Naive thymus-derived CD4-positive, alpha-beta T cell (primary cell): ENCODE measurements around the gene PDGFC. TPM values are rescaled to one million over a fixed set of nuclear protein-coding genes. Genes with fewer than 3 reads are reported as not detected.

Experiments
- ATAC-seq: fragments of 150-1000 bp; cut with Tn5 transposase; 2 replicates; pipeline ENCODE4 v1.10.0; 2021; ENCODE audit warnings: mild to moderate bottlenecking, moderate library complexity
- CTCF ChIA-PET: fragments of 350-600 bp; sonication (Branson Sonifier 250); formaldehyde crosslinking; loops from one replicate; lab custom pipeline; 2021; ENCODE audit warnings: antibody characterized with exemption; lab: Charles Lee
- POLR2A ChIA-PET: fragments of 350-600 bp; sonication (Branson Sonifier 250); formaldehyde crosslinking; loops from one replicate; lab custom pipeline; 2021; ENCODE audit warnings: antibody characterized with exemption, inconsistent platforms; lab: Charles Lee
- DNase-seq, 9 donors: peaks; one replicate each; pipeline versions ENCODE4 v3.0.0 to v3.0.0-alpha.2; 2020 to 2022; ENCODE audit warnings: mixed read lengths in 1 of 9
- H3K27ac ChIP-seq: one replicate; pipeline ENCODE4 v1.7.0; 2013; ENCODE audit warnings: mild to moderate bottlenecking, low read depth, low read length, moderate library complexity
- H3K27me3 ChIP-seq, 2 donors: one replicate each; pipeline ENCODE4 v1.7.0; 2013; ENCODE audit warnings: low read length in 2 of 2, mild to moderate bottlenecking in 2 of 2, moderate library complexity in 2 of 2; ENCODE audit not compliant: control insufficient read depth in 2 of 2, insufficient read depth in 2 of 2
- H3K36me3 ChIP-seq, 3 experiments: 1 replicate in 2 of 3; 2 replicates in 1 of 3; pipeline ENCODE4 v1.7.0; 2013; ENCODE audit warnings: low read length in 3 of 3, mild to moderate bottlenecking in 3 of 3, moderate library complexity in 1 of 3; ENCODE audit not compliant: insufficient read depth in 3 of 3, control insufficient read depth in 2 of 3
- H3K4me1 ChIP-seq, 2 donors: one replicate each; pipeline ENCODE4 v1.7.0; 2013; ENCODE audit warnings: low read length in 2 of 2, mild to moderate bottlenecking in 2 of 2, moderate library complexity in 1 of 2; ENCODE audit not compliant: control insufficient read depth in 2 of 2, insufficient read depth in 2 of 2
- H3K4me3 ChIP-seq: 2 replicates; pipeline ENCODE4 v1.7.0; 2013; ENCODE audit warnings: mild to moderate bottlenecking, low read length
- H3K9me3 ChIP-seq, 3 experiments: 1 replicate in 2 of 3; 2 replicates in 1 of 3; pipeline ENCODE4 v1.7.0; 2013; ENCODE audit warnings: low read length in 3 of 3; ENCODE audit not compliant: control insufficient read depth in 2 of 3
- H3K27ac Mint-ChIP-seq, 9 donors: one replicate each; pipeline ENCODE4 v1.8.0; 2020 to 2022; ENCODE audit warnings: mixed read lengths in 9 of 9, mild to moderate bottlenecking in 8 of 9, moderate library complexity in 5 of 9, inconsistent platforms in 2 of 9
- H3K27me3 Mint-ChIP-seq, 5 donors: one replicate each; pipeline ENCODE4 v1.8.0; 2021 to 2022; ENCODE audit warnings: mixed read lengths in 5 of 5, mild to moderate bottlenecking in 1 of 5
- H3K36me3 Mint-ChIP-seq, 5 donors: one replicate each; pipeline ENCODE4 v1.8.0; 2020 to 2022; ENCODE audit warnings: mixed read lengths in 5 of 5, mild to moderate bottlenecking in 3 of 5, inconsistent platforms in 1 of 5
- H3K4me1 Mint-ChIP-seq, 7 donors: one replicate each; pipeline ENCODE4 v1.8.0; 2020 to 2022; ENCODE audit warnings: mixed read lengths in 7 of 7, mild to moderate bottlenecking in 3 of 7, inconsistent platforms in 1 of 7
- H3K4me3 Mint-ChIP-seq, 10 donors: one replicate each; pipeline ENCODE4 v1.8.0; 2020 to 2022; ENCODE audit warnings: mild to moderate bottlenecking in 10 of 10, mixed read lengths in 10 of 10, moderate library complexity in 6 of 10, inconsistent platforms in 2 of 10
- H3K9me3 Mint-ChIP-seq, 11 donors: one replicate each; pipeline ENCODE4 v1.8.0; 2020 to 2022; ENCODE audit warnings: mixed read lengths in 11 of 11, mild to moderate bottlenecking in 4 of 11, inconsistent platforms in 1 of 11, moderate library complexity in 1 of 11
- intact Hi-C, 2 donors: fragments of 100-400 bp; cut with micrococcal nuclease; formaldehyde crosslinking; loops; one replicate each; pipeline ENCODE4 v1.15.1; 2023
- polyA plus RNA-seq, 2 donors: library from polyadenylated mRNA; unstranded; fragments of 300-500 nt; fragmentation: Illumina TruSeq; gene quantifications; one replicate each; pipeline ENCODE4 v1.2.3, GENCODE V29; 2021
- total RNA-seq, 6 experiments: library from RNA in 5 of 6; stranded (reverse) in 5 of 6; gene quantifications; 1 replicate in 5 of 6; 2 replicates in 1 of 6; pipeline ENCODE4 v1.2.3 and lab custom pipeline; 2021 to 2026

PDGFC gene
- total and polyA plus RNA-seq, 7 experiments from 2014 or later: 0.19 to 2.0 (median 1.2) TPM; not detected in 4

DNA sequence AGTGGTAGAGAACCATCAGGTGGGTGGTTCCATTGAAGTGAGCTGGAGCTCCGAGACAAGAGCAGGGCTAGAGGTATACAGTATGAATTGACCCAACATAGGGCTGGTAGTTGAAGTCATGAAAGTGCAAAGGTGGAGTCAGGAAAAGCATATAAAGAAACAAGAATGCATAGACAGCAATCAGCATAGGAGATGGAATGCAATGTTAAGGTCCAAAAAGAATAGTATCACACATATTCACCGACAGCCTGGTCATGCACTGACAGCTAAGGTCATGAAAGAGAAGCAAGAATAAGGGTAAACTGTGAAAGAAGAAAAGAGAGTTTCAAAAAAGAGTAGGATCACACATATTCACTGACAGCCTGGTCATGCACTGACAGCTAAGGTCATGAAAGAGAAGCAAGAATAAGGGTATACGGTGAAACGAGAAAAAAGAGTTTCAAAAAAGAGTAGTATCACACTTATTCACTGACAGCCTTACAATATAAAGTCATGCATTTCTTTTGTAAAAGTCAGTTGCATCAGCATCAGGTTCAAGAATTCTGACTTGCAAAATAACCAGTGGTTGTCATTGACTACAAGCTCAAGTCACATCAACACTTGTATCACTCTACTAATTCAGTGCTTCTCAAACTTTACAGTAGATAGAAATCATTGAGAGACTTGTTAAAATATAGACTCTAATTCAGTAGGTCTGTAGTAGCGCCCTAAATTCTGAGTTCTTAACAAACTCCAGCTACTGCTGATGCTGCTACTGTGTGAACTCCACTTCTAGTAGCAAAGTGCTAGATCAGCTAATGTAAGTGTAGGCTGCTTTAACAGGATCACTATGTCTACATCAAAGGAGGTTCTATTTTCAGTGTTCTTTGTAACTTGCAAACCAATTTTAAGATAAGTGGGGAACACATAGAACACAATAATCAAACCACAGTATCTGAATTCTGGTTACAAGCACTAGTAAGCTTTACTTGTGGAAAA, 221.9 kb downstream of the PDGFC start:
- Mint-ChIP-seq H3K27ac (no peak overlapping the region), H3K4me1 (no peaks in the 10 kb centered on the region), H3K36me3 (no peaks in the 10 kb centered on the region)

DNA sequence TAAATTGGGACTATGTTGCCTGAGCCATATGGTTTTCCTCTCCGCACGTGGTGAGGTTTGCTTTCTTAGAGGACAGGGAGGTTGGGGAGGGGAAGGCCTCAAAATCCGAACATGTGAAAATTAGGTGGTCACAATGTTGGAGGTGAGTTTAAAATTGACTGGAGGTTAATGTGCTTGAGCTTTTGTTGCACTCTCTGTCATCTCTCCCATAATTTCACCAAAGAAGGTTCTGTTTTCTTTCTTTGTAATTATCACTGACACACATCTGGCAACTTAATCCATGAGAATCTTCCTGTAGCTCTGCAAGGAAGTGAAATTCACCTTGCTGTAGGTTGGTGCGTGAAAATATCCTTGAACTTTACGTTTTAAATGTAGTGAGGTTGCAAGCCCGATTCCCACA, 225.5 kb downstream of the PDGFC start:
- no peaks in the 10 kb centered on the region for H3K36me3 ChIP-seq
- ChIA-PET POLR2A (no interaction called here), CTCF (no interaction called here)
- no peak overlapping the region for H3K4me3 ChIP-seq
- H3K36me3 Mint-ChIP-seq: no peaks in the 10 kb centered on the region
- H3K27me3 Mint-ChIP-seq: no peaks in the 10 kb centered on the region
- DNase-seq (no peak), ATAC-seq (no peak)
- no peaks in the 10 kb centered on the region for H3K27me3 ChIP-seq
- no peaks in the 10 kb centered on the region for H3K4me1 ChIP-seq
- no peaks in the 10 kb centered on the region for H3K4me1 Mint-ChIP-seq
- intact Hi-C loops: no loop called here
- no peaks in the 10 kb centered on the region for H3K9me3 ChIP-seq
- no peak overlapping the region for H3K27ac ChIP-seq
- no peak overlapping the region for H3K4me3 Mint-ChIP-seq
- H3K9me3 Mint-ChIP-seq: peaks cover 0 to 31% (median 3%) of the 10 kb centered on the region in 11 donors
- H3K27ac Mint-ChIP-seq: no peak overlapping the region

More for the DNA sequence above, 221.9 kb downstream of the PDGFC start:
- Histone ChIP-seq H3K27me3 (no peaks in the 10 kb centered on the region), H3K9me3 (no peaks in the 10 kb centered on the region), H3K36me3 (no peaks in the 10 kb centered on the region), H3K27ac (no peak overlapping the region), H3K4me1 (no peaks in the 10 kb centered on the region), H3K4me3 (no peak overlapping the region)
- H3K9me3 Mint-ChIP-seq: peaks cover 0 to 19% (median 1%) of the 10 kb centered on the region in 11 donors
- no peak for ATAC-seq
- no peak overlapping the region for H3K4me3 Mint-ChIP-seq
- no peaks in the 10 kb centered on the region for H3K27me3 Mint-ChIP-seq
- POLR2A ChIA-PET: no interaction called here
- CTCF ChIA-PET: no interaction called here
- intact Hi-C loops: no loop called here
- DNase-seq: no peak

DNA sequence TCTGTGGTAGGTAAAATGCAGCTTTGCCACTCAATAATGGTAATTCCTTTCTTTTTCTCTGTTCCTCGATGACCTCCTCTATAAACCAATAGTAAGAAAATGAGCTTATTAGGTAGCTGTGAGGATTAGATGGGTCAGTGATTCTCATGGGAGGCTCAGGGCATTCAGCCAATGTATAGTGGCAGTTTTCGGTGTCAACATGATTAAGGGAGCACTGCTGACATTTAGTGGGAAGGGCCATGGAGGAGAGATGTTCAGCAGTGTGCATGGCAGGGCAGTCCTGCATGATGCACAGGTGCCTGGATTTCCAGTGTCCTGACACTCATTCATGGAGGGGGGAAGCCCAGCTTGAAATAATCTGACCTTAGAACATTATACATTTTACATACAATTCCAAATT, 232.8 kb downstream of the PDGFC start:
- Histone ChIP-seq H3K27ac (no peak overlapping the region), H3K36me3 (no peaks in the 10 kb centered on the region), H3K9me3 (no peaks in the 10 kb centered on the region), H3K27me3 (no peaks in the 10 kb centered on the region), H3K4me3 (no peak overlapping the region), H3K4me1 (no peaks in the 10 kb centered on the region)
- CTCF ChIA-PET: no interaction called here
- Mint-ChIP-seq H3K9me3 (peaks cover 0 to 29% (median 4%) of the 10 kb centered on the region in 11 donors), H3K36me3 (no peaks in the 10 kb centered on the region), H3K4me3 (no peak overlapping the region), H3K27ac (no peak overlapping the region), H3K27me3 (no peaks in the 10 kb centered on the region), H3K4me1 (no peaks in the 10 kb centered on the region)
- ATAC-seq (no peak), DNase-seq (no peak)
- intact Hi-C loops: no loop called here
- POLR2A ChIA-PET: interaction anchor here (0.6 kb wide), 1 partner anchor 52 kb away, joined by 5 read pairs; no protein-coding TSS in a partner anchor

DNA sequence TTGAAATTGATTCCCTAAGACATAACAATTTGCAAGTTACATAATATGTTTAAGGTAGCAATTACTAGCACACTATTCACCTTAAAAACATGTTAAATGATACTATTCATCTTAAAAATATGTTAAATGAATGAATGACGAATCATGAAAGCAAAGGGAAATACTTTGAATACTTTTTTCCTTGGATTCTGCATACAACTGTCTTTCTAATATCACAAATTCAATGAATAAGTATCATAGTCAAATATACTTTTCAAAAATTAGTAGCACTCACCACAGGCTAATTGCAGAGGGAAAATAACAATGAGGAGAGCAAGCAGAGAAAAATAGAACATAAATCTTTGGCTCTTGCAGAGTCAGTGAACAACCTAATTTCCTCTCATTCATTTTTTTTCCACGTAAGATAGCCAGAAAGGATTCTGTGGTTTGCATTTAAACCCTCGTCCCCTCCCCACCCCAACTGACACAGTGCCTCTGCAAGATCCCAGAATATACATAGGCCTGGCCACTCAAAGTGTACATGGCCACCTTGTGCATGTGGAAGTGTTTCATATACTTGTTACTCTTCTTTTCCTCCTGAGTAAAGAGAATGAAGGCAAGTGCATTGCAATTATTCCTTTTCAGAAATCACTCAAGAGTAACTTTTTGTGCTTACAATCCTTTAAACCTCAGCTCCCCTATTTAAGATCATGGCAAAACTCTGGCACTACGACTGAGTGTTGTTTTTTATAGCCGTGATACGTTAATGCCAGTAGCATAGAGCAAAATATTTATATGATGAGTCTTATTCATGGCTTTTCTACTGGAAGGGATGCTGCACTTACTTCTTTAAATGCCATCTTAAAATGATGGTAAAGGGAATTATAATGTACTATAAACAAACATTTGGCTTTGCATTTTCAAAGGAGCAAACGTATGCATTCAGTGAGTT, 236.4 kb downstream of the PDGFC start:
- no peaks in the 10 kb centered on the region for H3K27me3 Mint-ChIP-seq
- no peak overlapping the region for H3K4me3 Mint-ChIP-seq
- no peaks in the 10 kb centered on the region for H3K4me1 ChIP-seq
- H3K36me3 ChIP-seq: no peaks in the 10 kb centered on the region
- no peak for ATAC-seq
- no peaks in the 10 kb centered on the region for H3K36me3 Mint-ChIP-seq
- ChIA-PET POLR2A (no interaction called here), CTCF (no interaction called here)
- no peak overlapping the region for H3K4me3 ChIP-seq
- no peak for DNase-seq
- intact Hi-C loops: no loop called here
- no peak overlapping the region for H3K27ac ChIP-seq
- no peaks in the 10 kb centered on the region for H3K9me3 ChIP-seq
- H3K27ac Mint-ChIP-seq: no peak overlapping the region
- H3K9me3 Mint-ChIP-seq: peaks cover 0 to 45% (median 14%) of the 10 kb centered on the region in 11 donors
- H3K4me1 Mint-ChIP-seq: no peaks in the 10 kb centered on the region
- H3K27me3 ChIP-seq: no peaks in the 10 kb centered on the region

DNA sequence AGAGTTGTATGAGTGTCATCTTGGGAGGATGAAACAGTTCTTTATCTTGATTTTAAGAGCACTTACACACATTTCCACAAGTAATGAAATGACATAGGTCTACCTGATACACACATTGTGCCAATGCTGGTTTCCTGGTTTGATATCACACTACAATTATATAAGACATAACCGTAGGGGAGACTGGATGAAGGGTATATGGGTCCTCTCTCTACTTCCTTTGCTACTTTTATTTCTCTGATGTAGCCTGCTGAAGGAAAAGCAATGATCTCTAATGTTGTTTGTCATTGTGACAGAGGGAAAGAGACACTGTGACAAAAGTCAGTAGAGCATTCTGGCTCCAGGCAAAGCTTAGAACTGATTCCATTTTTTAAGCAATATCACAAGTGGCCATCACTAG, 238.0 kb downstream of the PDGFC start:
- H3K27me3 ChIP-seq: no peaks in the 10 kb centered on the region
- CTCF ChIA-PET: no interaction called here
- H3K4me1 ChIP-seq: no peaks in the 10 kb centered on the region
- DNase-seq (no peak), ATAC-seq (no peak)
- H3K27ac ChIP-seq: no peak overlapping the region
- Mint-ChIP-seq H3K36me3 (no peaks in the 10 kb centered on the region), H3K27me3 (no peaks in the 10 kb centered on the region), H3K4me1 (no peaks in the 10 kb centered on the region), H3K27ac (no peak overlapping the region), H3K9me3 (peaks cover 0 to 45% (median 14%) of the 10 kb centered on the region in 11 donors), H3K4me3 (no peak overlapping the region)
- no peaks in the 10 kb centered on the region for H3K36me3 ChIP-seq
- intact Hi-C loops: no loop called here
- no peaks in the 10 kb centered on the region for H3K9me3 ChIP-seq
- no peak overlapping the region for H3K4me3 ChIP-seq
- POLR2A ChIA-PET: no interaction called here

DNA sequence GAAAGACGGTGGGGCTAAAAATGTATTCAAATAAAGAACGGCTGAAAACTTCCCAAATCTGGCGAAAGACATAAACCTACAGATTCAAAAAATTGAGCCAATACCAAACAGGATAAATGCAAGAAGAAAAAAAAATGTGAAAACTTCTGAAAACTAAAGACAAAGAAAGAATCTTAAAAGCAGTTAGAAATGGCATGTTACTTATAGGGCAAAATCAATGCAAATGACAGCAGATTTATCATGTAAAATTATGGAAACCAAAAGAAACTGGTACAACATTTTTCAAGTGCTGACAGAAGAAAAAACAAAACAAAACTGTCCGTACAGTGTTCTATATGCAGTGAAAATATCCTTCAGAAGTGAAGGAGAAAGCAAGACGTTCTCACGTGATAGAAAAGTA, 239.0 kb downstream of the PDGFC start:
- H3K9me3 ChIP-seq: no peaks in the 10 kb centered on the region
- intact Hi-C loops: no loop called here
- H3K36me3 ChIP-seq: no peaks in the 10 kb centered on the region
- Mint-ChIP-seq H3K27ac (no peak overlapping the region), H3K4me1 (no peaks in the 10 kb centered on the region), H3K4me3 (no peak overlapping the region), H3K9me3 (peaks cover 0 to 45% (median 13%) of the 10 kb centered on the region in 11 donors), H3K36me3 (no peaks in the 10 kb centered on the region), H3K27me3 (no peaks in the 10 kb centered on the region)
- H3K4me1 ChIP-seq: no peaks in the 10 kb centered on the region
- H3K27ac ChIP-seq: no peak overlapping the region
- ATAC-seq (no peak), DNase-seq (no peak)
- ChIA-PET POLR2A (no interaction called here), CTCF (no interaction called here)
- no peaks in the 10 kb centered on the region for H3K27me3 ChIP-seq
- H3K4me3 ChIP-seq: no peak overlapping the region
